HepG2 (cell line): Measurements from ENCODE around the gene DHFR. TPM values are rescaled to one million over a fixed set of nuclear protein-coding genes. Genes with fewer than 3 reads are reported as not detected.

Source experiments
- ATAC-seq: fragments of 200-7000 bp; cut with Tn5 transposase; 3 replicates; pipeline ENCODE4 v1.9.1; 2020; ENCODE audit warnings: mild to moderate bottlenecking, moderate library complexity
- BruUV-seq: library from RNA; stranded (reverse); fragments of 400-500 nt; replicated peaks from 2 replicates; lab custom pipeline; 2021; lab: Mats Ljungman, UMichigan
- CTCF ChIA-PET: fragments of 300-600 bp; formaldehyde crosslinking; extraction: SDS; loops from one replicate; lab custom pipeline; 2021; ENCODE audit warnings: low total read pairs, inconsistent platforms, low intra/inter-chr PET ratio; lab: Yijun Ruan, JAX
- POLR2A ChIA-PET: fragments of 350-600 bp; sonication (Branson Sonifier 250); formaldehyde crosslinking; loops from one replicate; lab custom pipeline; 2020; ENCODE audit warnings: antibody characterized with exemption, inconsistent platforms; lab: Yijun Ruan, JAX
- DNase-seq: peaks from one replicate; pipeline ENCODE4 v3.0.0-alpha.2; 2015; ENCODE audit warnings: low spot score
- FAIRE-seq: peaks from 3 replicates; lab custom pipeline; 2011; peaks lifted over from hg19 to GRCh38; lab: Jason Lieb, UNC
- H2AFZ ChIP-seq: one replicate; pipeline ENCODE4 v1.6.1; 2011; ENCODE audit warnings: low read length, inconsistent platforms
- H3K27ac ChIP-seq: fragments of 300-600 bp; 3 replicates; pipeline ENCODE4 v1.8.0; 2011; ENCODE audit warnings: mixed run types, mild to moderate bottlenecking, mixed read lengths, low read length, inconsistent platforms; ENCODE audit not compliant: insufficient read depth; ENCODE audit errors: extremely low read length
- H3K27me3 ChIP-seq, 2 experiments: fragments of 200-600 bp in 1 of 2; 2 replicates in 1 of 2; 3 replicates in 1 of 2; pipeline versions ENCODE4 v1.6.0 to v1.8.0; 2011; ENCODE audit warnings: low read length in 2 of 2, mild to moderate bottlenecking in 2 of 2, moderate library complexity in 2 of 2, inconsistent platforms in 1 of 2; ENCODE audit not compliant: insufficient read depth in 2 of 2, control insufficient read depth in 1 of 2
- H3K36me3 ChIP-seq, 2 experiments: fragments of 200-600 bp in 1 of 2; replicated peaks in 1 of 2; 2 replicates in 1 of 2; 3 replicates in 1 of 2; pipeline versions ENCODE4 v1.5.1 to v1.8.0; 2011; ENCODE audit warnings: low read length in 2 of 2, inconsistent platforms in 1 of 2; ENCODE audit not compliant: insufficient read depth in 2 of 2, control insufficient read depth in 1 of 2
- H3K4me1 ChIP-seq: 2 replicates; pipeline ENCODE4 v1.5.1; 2012; ENCODE audit warnings: low read length, inconsistent platforms; ENCODE audit not compliant: insufficient read depth
- H3K4me2 ChIP-seq: 2 replicates; pipeline ENCODE4 v1.6.0; 2011; ENCODE audit warnings: low read depth, low read length, inconsistent platforms
- H3K4me3 ChIP-seq, 3 experiments: fragments of 200-600 bp in 1 of 3; sonication (generic), shearing (Covaris generic) in 1 of 3; replicated peaks in 1 of 3; 2 replicates each; pipeline ENCODE4 v1.5.1; 2011 to 2016; ENCODE audit warnings: low read length in 3 of 3, inconsistent platforms in 2 of 3, low read depth in 2 of 3, mild to moderate bottlenecking in 2 of 3, control low read depth in 1 of 3, mixed read lengths in 1 of 3; ENCODE audit not compliant: insufficient read depth in 1 of 3
- H3K79me2 ChIP-seq: one replicate; pipeline ENCODE4 v1.6.1; 2011; ENCODE audit warnings: low read length, inconsistent platforms; ENCODE audit not compliant: insufficient read depth
- H3K9ac ChIP-seq: 2 replicates; pipeline ENCODE4 v1.6.0; 2011; ENCODE audit warnings: mild to moderate bottlenecking, low read depth, low read length, inconsistent platforms; ENCODE audit not compliant: insufficient read depth
- H3K9me3 ChIP-seq: 2 replicates; pipeline ENCODE4 v1.5.1; 2012; ENCODE audit warnings: mild to moderate bottlenecking, low read length
- H4K20me1 ChIP-seq: 2 replicates; pipeline ENCODE4 v1.6.0; 2011; ENCODE audit warnings: inconsistent platforms, mild to moderate bottlenecking, low read length, moderate library complexity; ENCODE audit not compliant: insufficient read depth
- CBX5 ChIP-seq: sonication (generic); formaldehyde crosslinking; IDR thresholded peaks from 2 replicates; pipeline ENCODE4 v1.4.0; 2020; ENCODE audit warnings: missing genetic modification reagents, borderline replicate concordance
- GATAD2A ChIP-seq: IDR thresholded peaks from 2 replicates; pipeline ENCODE4 v1.6.1; 2016
- GZF1 ChIP-seq: sonication (generic); formaldehyde crosslinking; IDR thresholded peaks from 2 replicates; pipeline ENCODE4 v1.5.1; 2020; ENCODE audit warnings: mild to moderate bottlenecking, missing genetic modification reagents
- HNRNPL ChIP-seq: fragments of 200-400 bp; formaldehyde crosslinking; IDR thresholded peaks from 2 replicates; pipeline ENCODE4 v1.6.1; 2017; ENCODE audit warnings: mild to moderate bottlenecking, low read depth, low read length
- HOXA7 ChIP-seq: sonication (generic); formaldehyde crosslinking; IDR thresholded peaks from 2 replicates; pipeline ENCODE4 v1.8.1; 2022; ENCODE audit warnings: mild to moderate bottlenecking, missing genetic modification reagents, moderate library complexity
- JUND ChIP-seq: sonication (generic); formaldehyde crosslinking; IDR thresholded peaks from 2 replicates; pipeline ENCODE4 v1.8.0; 2022; ENCODE audit warnings: mild to moderate bottlenecking, missing genetic modification reagents
- NFIB ChIP-seq: sonication (generic); formaldehyde crosslinking; IDR thresholded peaks from 2 replicates; pipeline ENCODE4 v1.9.0; 2021; ENCODE audit warnings: missing genetic modification reagents, mild to moderate bottlenecking, borderline replicate concordance
- TAF15 ChIP-seq: fragments of 200-400 bp; formaldehyde crosslinking; IDR thresholded peaks from one replicate; pipeline ENCODE4 v1.6.1; 2018; ENCODE audit warnings: mild to moderate bottlenecking, low read depth, low read length; ENCODE audit not compliant: poor library complexity, severe bottlenecking
- TARDBP ChIP-seq: sonication (generic); formaldehyde crosslinking; IDR thresholded peaks from 2 replicates; pipeline ENCODE4 v1.8.0; 2022; ENCODE audit warnings: mild to moderate bottlenecking, missing genetic modification reagents
- ZBTB3 ChIP-seq: sonication (generic); formaldehyde crosslinking; IDR thresholded peaks from 2 replicates; pipeline ENCODE4 v1.4.0; 2020; ENCODE audit warnings: low read depth, mild to moderate bottlenecking, moderate library complexity, missing genetic modification reagents, borderline replicate concordance
- ZFX ChIP-seq: sonication (generic); formaldehyde crosslinking; IDR thresholded peaks from 2 replicates; pipeline ENCODE4 v1.4.0; 2020; ENCODE audit warnings: mild to moderate bottlenecking, low read depth, missing genetic modification reagents, moderate library complexity
- ZNF160 ChIP-seq: sonication (generic); formaldehyde crosslinking; IDR thresholded peaks from 2 replicates; pipeline ENCODE4 v1.8.0; 2022; ENCODE audit warnings: mild to moderate bottlenecking, inconsistent platforms, missing genetic modification reagents
- ZNF501 ChIP-seq: sonication (generic); formaldehyde crosslinking; IDR thresholded peaks from 2 replicates; pipeline ENCODE4 v1.5.1; 2020; ENCODE audit warnings: mild to moderate bottlenecking, moderate library complexity, missing genetic modification reagents
- ZNF569 ChIP-seq: sonication (generic); formaldehyde crosslinking; IDR thresholded peaks from 2 replicates; pipeline ENCODE4 v1.5.0; 2020; ENCODE audit warnings: mild to moderate bottlenecking, missing genetic modification reagents, moderate library complexity, borderline replicate concordance
- ZNF619 ChIP-seq: sonication (generic); formaldehyde crosslinking; IDR thresholded peaks from 2 replicates; pipeline ENCODE4 v1.4.0; 2020; ENCODE audit warnings: mild to moderate bottlenecking, missing genetic modification reagents
- WGBS: methylation state at CpG from one replicate; pipeline ENCODE4 v1.1.6; 2017; ENCODE audit warnings: low lambda C conversion rate; 5-methylcytosine and 5-hydroxymethylcytosine counted together
- in situ Hi-C: cut with HindIII; loops from 2 replicates; pipeline ENCODE4 v1.10.0; 2017; ENCODE audit warnings: low pct_unique_long_range_greater_than_20kb; ENCODE audit not compliant: extremely low pct_ligation_motif_present
- intact Hi-C: fragments of 100-400 bp; cut with micrococcal nuclease; formaldehyde crosslinking; loops from one replicate; pipeline ENCODE4 v1.10.0; 2022; ENCODE audit not compliant: unreplicated experiment
- polyA plus RNA-seq, 8 experiments: library from polyadenylated mRNA; depleted of rRNA in 3 of 8; stranded (reverse) in 7 of 8; unstranded in 1 of 8; fragments of >200 nt; fragmentation: Illumina TruSeq in 4 of 8; extraction: Trizol in 4 of 8; gene quantifications; 2 replicates each; pipeline versions ENCODE4 v1.2.1 to v1.2.3, GENCODE V29; 2011 to 2016; ENCODE audit warnings: low read depth in 4 of 8, missing spikeins in 1 of 8, mixed read lengths in 1 of 8; ENCODE audit not compliant: insufficient read depth in 1 of 8
- total RNA-seq, 5 experiments: library from RNA; depleted of rRNA; stranded (reverse); fragments of >200 nt; fragmentation: Illumina TruSeq; extraction: Trizol; gene quantifications; 2 replicates each; pipeline ENCODE4 v1.2.3, GENCODE V29; 2016; ENCODE audit warnings: low read depth in 1 of 5
- TF ChIP-seq, protein P1 (sequence below): sonication (generic); formaldehyde crosslinking; IDR thresholded peaks from 2 replicates; pipeline ENCODE4 v1.8.1; 2023; ENCODE audit warnings: mild to moderate bottlenecking, inconsistent platforms, moderate library complexity, missing genetic modification reagents, borderline replicate concordance
- TF ChIP-seq, protein P2 (sequence below): sonication (generic); formaldehyde crosslinking; IDR thresholded peaks from 2 replicates; pipeline ENCODE4 v1.5.0; 2020; ENCODE audit warnings: missing genetic modification reagents, mild to moderate bottlenecking, borderline replicate concordance
- TF ChIP-seq, protein P3 (sequence below): sonication (generic); formaldehyde crosslinking; IDR thresholded peaks from 2 replicates; pipeline ENCODE4 v1.8.1; 2023; ENCODE audit warnings: mild to moderate bottlenecking, moderate library complexity, missing genetic modification reagents
- TF ChIP-seq, protein P4 (sequence below): sonication (generic); formaldehyde crosslinking; IDR thresholded peaks from 2 replicates; pipeline ENCODE4 v1.9.0; 2021; ENCODE audit warnings: missing genetic modification reagents, borderline replicate concordance

The DHFR gene
- total and polyA plus RNA-seq, 2 of the 13 experiments (the other 11 are each of a cell fraction or from before 2014, with no cell fraction given), result 22.8 to 59.0 TPM

DNA sequence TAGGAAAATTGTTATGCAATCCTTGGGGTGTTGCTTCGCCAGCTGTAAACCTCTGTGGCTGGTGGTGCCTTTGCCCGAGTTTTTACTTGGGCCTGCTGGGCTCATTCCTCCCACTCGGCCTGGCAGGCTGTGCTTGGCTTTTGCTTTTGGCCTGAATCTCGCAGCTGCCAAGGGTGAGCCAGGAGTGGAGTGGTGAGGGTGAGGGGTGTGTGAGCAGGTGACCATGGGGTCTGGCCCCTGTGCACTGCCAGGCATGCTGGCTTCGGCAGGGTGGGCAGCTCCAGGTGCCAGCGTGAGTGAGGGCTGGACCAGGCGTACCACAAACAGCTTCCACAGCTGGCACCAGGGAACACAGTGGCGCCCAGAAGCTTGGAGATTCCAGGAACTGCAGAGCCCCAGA, 12.6 kb upstream of the DHFR start:
- no peaks in the 10 kb centered on the region for H3K79me2 ChIP-seq
- ATAC-seq, result no peak; the same call in 2 of the 3 replicates
- no peak overlapping the region for H3K4me2 ChIP-seq
- peaks cover 8 to 37% of the 10 kb centered on the region in 2 experiments; a peak in 4 of 5 replicates for H3K36me3 ChIP-seq
- H3K4me3 ChIP-seq, result no peak overlapping the region
- no peak for FAIRE-seq
- intact Hi-C loops (no loop called here), in situ Hi-C loops (no loop called here)
- H3K9ac ChIP-seq, result no peak overlapping the region
- no peak overlapping the region for H2AFZ ChIP-seq
- CTCF ChIA-PET, result no interaction called here
- 77% methylated on average over 3 of the region's 8 CpGs for WGBS
- H4K20me1 ChIP-seq, result no peaks in the 10 kb centered on the region
- no peaks in the 10 kb centered on the region for H3K9me3 ChIP-seq
- peak overlapping the region; percentile 23 for H3K27ac ChIP-seq
- DNase-seq, result no peak
- TF ChIP-seq ZNF569 (CRISPR knock-in tag) (no peak), ZNF160 (CRISPR knock-in tag) (no peak), JUND (CRISPR knock-in tag) (no peak), CBX5 (CRISPR knock-in tag) (no peak), NFIB (CRISPR knock-in tag) (no peak), ZFX (CRISPR knock-in tag) (no peak), ZBTB3 (no peak), HOXA7 (CRISPR knock-in tag) (no peak), HNRNPL (no peak), ZNF619 (no peak), ZNF501 (CRISPR knock-in tag) (no peak), TARDBP (CRISPR knock-in tag) (no peak), GATAD2A (CRISPR knock-in tag) (no peak), GZF1 (CRISPR knock-in tag) (no peak), TAF15 (no peak)
- TF ChIP-seq, protein P1, sequence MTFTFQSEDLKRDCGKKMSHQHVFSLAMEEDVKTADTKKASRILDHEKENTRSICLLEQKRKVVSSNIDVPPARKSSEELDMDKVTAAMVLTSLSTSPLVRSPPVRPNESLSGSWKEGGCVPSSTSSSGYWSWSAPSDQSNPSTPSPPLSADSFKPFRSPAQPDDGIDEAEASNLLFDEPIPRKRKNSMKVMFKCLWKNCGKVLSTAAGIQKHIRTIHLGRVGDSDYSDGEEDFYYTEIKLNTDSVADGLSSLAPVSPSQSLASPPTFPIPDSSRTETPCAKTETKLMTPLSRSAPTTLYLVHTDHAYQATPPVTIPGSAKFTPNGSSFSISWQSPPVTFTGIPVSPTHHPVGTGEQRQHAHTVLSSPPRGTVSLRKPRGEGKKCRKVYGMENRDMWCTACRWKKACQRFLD, result no peak
- TF ChIP-seq, protein P2, sequence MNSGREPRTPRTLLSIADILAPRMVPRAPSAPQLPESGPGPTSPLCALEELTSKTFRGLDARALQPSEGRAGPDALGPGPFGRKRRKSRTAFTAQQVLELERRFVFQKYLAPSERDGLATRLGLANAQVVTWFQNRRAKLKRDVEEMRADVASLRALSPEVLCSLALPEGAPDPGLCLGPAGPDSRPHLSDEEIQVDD (CRISPR knock-in tag), result no peak
- TF ChIP-seq, protein P3, sequence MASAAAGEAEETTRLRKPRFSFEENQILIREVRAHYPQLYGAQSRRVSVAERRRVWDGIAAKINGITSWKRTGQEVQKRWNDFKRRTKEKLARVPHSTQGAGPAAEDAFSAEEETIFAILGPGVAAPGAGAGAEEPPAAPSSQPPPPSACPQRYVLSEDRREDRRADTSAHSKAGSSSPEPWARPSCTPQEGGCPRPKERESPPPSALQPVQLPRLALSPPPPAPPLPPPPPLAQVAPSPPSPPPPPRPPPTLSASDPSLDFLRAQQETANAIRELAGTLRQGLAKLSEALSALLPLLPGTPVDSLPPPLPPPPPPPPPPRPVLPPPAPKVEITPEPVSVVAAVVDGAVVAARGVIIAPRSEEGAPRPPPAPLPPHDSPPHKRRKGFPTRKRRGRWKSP, result no peak
- TF ChIP-seq, protein P4, sequence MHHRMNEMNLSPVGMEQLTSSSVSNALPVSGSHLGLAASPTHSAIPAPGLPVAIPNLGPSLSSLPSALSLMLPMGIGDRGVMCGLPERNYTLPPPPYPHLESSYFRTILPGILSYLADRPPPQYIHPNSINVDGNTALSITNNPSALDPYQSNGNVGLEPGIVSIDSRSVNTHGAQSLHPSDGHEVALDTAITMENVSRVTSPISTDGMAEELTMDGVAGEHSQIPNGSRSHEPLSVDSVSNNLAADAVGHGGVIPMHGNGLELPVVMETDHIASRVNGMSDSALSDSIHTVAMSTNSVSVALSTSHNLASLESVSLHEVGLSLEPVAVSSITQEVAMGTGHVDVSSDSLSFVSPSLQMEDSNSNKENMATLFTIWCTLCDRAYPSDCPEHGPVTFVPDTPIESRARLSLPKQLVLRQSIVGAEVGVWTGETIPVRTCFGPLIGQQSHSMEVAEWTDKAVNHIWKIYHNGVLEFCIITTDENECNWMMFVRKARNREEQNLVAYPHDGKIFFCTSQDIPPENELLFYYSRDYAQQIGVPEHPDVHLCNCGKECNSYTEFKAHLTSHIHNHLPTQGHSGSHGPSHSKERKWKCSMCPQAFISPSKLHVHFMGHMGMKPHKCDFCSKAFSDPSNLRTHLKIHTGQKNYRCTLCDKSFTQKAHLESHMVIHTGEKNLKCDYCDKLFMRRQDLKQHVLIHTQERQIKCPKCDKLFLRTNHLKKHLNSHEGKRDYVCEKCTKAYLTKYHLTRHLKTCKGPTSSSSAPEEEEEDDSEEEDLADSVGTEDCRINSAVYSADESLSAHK, result no peak
- TF ChIP-seq, all 625 proteins: peak for 0
- Histone ChIP-seq H3K27me3 (no peaks in the 10 kb centered on the region), H3K4me1 (peaks cover 17% of the 10 kb centered on the region)
- POLR2A ChIA-PET, result interaction anchor here (0.8 to 3.6 kb wide), 6 partner anchors 10 to 260 kb away, joined by 3 to 28 read pairs (median 4); partner anchors contain the start of genes DHFR and MSH3
- BruUV-seq, result no TSS peak
